Measurements from ENCODE around the gene RAI1.

RAI1 gene

GRCh38 chr17:17830269-17830567, 149.0 kb downstream of the RAI1 start:
- TF ChIP-seq CTCF (conservative IDR thresholded peaks at IDR 0.05) (no peak), ZFX (IDR thresholded peaks at IDR 0.05) (no peak)
- H3K27ac ChIP-seq = peak overlapping the region; percentile 27

GRCh38 chr17:17830740-17831207, 149.5 kb downstream of the RAI1 start:
- peak overlapping the region; percentile 27 for H3K27ac ChIP-seq
- no peak for TF ChIP-seq CTCF (conservative IDR thresholded peaks at IDR 0.05)
- no peak for TF ChIP-seq ZFX (IDR thresholded peaks at IDR 0.05)

GRCh38 chr17:17831208-17832031, 150.2 kb downstream of the RAI1 start:
- no peak overlapping the region for H3K27ac ChIP-seq

GRCh38 chr17:17832032-17832363, 150.7 kb downstream of the RAI1 start:
- TF ChIP-seq CTCF (conservative IDR thresholded peaks at IDR 0.05) (no peak), ZFX (IDR thresholded peaks at IDR 0.05) (no peak)
- H3K27ac ChIP-seq = no peak overlapping the region

More at GRCh38 chr17:17831208-17832031, 150.2 kb downstream of the RAI1 start:
- TF ChIP-seq CTCF (conservative IDR thresholded peaks at IDR 0.05) (no peak), ZFX (IDR thresholded peaks at IDR 0.05) (no peak)

- no peak for TF ChIP-seq CTCF (conservative IDR thresholded peaks at IDR 0.05)
- no peak for TF ChIP-seq ZFX (IDR thresholded peaks at IDR 0.05)
- H3K27ac ChIP-seq = peak overlapping the region; percentile 99
These were observed 152.6 kb downstream of the RAI1 start for GRCh38 chr17:17833658-17834357.

GRCh38 chr17:17834974-17835373, 153.7 kb downstream of the RAI1 start:
- TF ChIP-seq ZFX (IDR thresholded peaks at IDR 0.05) = no peak
- TF ChIP-seq CTCF (conservative IDR thresholded peaks at IDR 0.05) = no peak
- H3K27ac ChIP-seq = peak overlapping the region; percentile 99

Data from C4-2B (cell line).